Epithelial cell of proximal tubule (primary cell): ENCODE data around the gene ATP9A. TPM values are rescaled to one million over a fixed set of nuclear protein-coding genes. Genes with fewer than 3 reads are reported as not detected.

Experiments
- DNase-seq: peaks from one replicate; pipeline ENCODE4 v3.0.0-alpha.2; 2011; ENCODE audit warnings: low read depth
- H3K4me3 ChIP-seq: 2 replicates; pipeline ENCODE4 v1.5.1; 2011; ENCODE audit warnings: low read depth, mild to moderate bottlenecking, low read length
- CTCF ChIP-seq: conservative IDR thresholded peaks from 2 replicates; pipeline ENCODE4 v1.5.1; 2012; ENCODE audit warnings: low read depth, mild to moderate bottlenecking, low read length
- total RNA-seq: library from RNA; depleted of rRNA; stranded (reverse); fragments of >200 nt; gene quantifications from 2 replicates; pipeline ENCODE4 v1.2.3, GENCODE V29; 2015

Gene ATP9A
- total RNA-seq, 1 donor from 2014 or later: 22.5 TPM

DNA sequence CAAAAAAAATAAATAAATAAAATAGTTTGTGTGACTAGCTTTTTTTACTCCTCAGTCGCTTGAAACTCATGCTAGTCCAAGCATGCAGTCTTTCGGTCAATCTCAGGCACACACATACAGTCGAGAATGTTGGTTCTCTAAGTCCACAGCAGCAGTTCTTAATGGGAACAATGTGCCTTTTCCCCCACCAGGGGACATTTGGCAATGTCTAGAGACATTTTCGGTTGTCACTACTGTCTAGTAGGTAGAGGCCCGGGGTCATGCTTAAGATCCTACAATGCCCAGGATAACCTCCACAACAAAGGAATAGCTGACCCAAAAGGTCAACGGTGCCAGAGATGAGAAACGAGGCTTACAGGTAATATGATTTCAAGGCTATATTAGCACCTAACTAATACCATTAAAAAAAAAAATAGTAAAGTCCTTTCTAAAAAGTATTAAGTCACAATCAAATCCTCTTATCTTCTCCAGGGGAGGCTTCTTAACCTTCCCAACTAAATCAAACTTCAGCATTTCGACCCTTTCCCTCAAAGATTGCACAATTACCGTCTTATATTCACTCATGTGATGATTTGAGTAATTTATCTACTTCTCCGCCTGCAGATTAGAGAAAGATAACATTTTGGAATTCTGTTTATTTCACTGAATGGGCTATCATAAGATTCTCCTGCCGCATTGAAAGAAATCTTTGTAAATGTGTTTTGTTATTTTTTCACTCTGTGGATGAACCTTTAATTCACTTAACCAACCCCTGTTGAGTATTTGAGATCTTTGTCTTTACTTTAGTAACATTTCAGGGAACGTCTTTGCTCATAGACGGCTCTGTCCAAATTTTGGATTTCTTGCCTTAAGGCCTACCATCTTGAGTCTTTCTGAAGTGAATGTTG, 42.2 kb upstream of the ATP9A start:
- TF ChIP-seq CTCF: peak; percentile 7
- no peak for DNase-seq
- H3K4me3 ChIP-seq: no peak overlapping the region

- no peak overlapping the region for H3K4me3 ChIP-seq
- no peak for DNase-seq
- TF ChIP-seq CTCF: no peak
Observed at GRCh38 chr20:51807720-51808250, 39.6 kb upstream of the ATP9A start.

GRCh38 chr20:51804754-51805153, 36.6 kb upstream of the ATP9A start:
- DNase-seq: no peak
- TF ChIP-seq CTCF: no peak
- no peak overlapping the region for H3K4me3 ChIP-seq

DNA sequence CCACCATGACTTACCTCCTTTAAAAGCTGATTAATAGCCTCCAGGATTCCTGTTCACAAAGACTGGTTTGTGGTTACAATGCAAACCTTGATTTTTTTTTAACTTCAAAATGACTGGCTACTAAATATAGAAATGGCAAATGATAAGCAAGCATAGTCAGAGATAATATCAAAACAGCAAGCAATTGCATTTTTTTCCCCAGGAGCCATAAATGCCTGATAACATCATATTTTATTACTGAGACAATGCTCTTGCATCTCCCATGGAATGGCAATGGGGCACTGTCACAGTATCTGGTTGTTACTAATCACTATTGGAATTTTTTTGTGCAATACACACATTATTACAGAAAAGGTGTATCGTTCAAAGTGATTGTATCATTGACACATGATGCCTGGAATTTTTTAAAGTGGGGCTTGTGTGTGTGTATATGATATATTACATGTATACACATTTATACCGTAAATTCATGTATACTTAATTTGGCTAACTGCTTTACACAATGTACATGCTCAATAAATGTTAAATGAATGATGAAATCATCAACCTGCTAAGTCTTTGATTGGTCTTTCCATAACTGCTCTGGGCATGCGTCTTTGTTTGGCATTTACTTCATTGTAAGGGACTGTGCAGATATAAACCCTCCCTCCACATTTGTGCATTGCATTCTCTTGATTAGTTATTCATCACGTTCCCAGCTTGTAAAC, 35.1 kb upstream of the ATP9A start:
- no peak overlapping the region for H3K4me3 ChIP-seq
- no peak for TF ChIP-seq CTCF
- no peak for DNase-seq

- no peak for DNase-seq
- H3K4me3 ChIP-seq: peak within 1 kb of the TSS; percentile 48
- no peak for TF ChIP-seq CTCF
Observed at GRCh38 chr20:51802170-51802751, 34.1 kb upstream of the ATP9A start, which contains the start of gene SALL4. SALL4 (minus strand) TSS chr20:51802521; CDS start chr20:51802408, 113 bp downstream.

- no peak for TF ChIP-seq CTCF
- H3K4me3 ChIP-seq: no peak overlapping the region
- no peak for DNase-seq
Observed at GRCh38 chr20:51801823-51802123, 33.6 kb upstream of the ATP9A start.
